BLaER1 treated with 17β-estradiol and CSF1 and Interleukin-3, amounts not matched to agents 10 nM and 100 nM (cell line): ENCODE measurements around the gene PRAC2.

ENCODE experiments used
- H3K27ac ChIP-seq, 11 experiments: shearing (Covaris generic); formaldehyde crosslinking; 2 replicates each; pipeline ENCODE4 v1.8.1; 2022
- H3K27me3 ChIP-seq, 11 experiments: shearing (Covaris generic); formaldehyde crosslinking; 2 replicates each; pipeline ENCODE4 v1.8.1; 2022
- H3K36me3 ChIP-seq, 11 experiments: shearing (Covaris generic); formaldehyde crosslinking; 2 replicates each; pipeline ENCODE4 v1.8.1; 2022
- H3K4me1 ChIP-seq, 10 experiments: shearing (Covaris generic); formaldehyde crosslinking; 2 replicates each; pipeline ENCODE4 v1.8.1; 2022
- H3K4me2 ChIP-seq, 11 experiments: shearing (Covaris generic); formaldehyde crosslinking; 2 replicates each; pipeline ENCODE4 v1.8.1; 2022
- H3K4me3 ChIP-seq, 10 experiments: shearing (Covaris generic); formaldehyde crosslinking; 2 replicates each; pipeline ENCODE4 v1.8.1; 2022
- H3K9ac ChIP-seq, 11 experiments: shearing (Covaris generic); formaldehyde crosslinking; 2 replicates each; pipeline ENCODE4 v1.8.1; 2022
- H3K9me3 ChIP-seq, 11 experiments: shearing (Covaris generic); formaldehyde crosslinking; replicated peaks in 1 of 11; 2 replicates each; pipeline ENCODE4 v1.8.1; 2022
- H4K20me1 ChIP-seq, 11 experiments: shearing (Covaris generic); formaldehyde crosslinking; 2 replicates each; pipeline ENCODE4 v1.8.1; 2022
- Cebpa-rat ChIP-seq, 11 experiments: shearing (Covaris generic); IDR thresholded peaks; 2 replicates each; pipeline ENCODE4 v1.8.1; 2022

The PRAC2 gene

DNA sequence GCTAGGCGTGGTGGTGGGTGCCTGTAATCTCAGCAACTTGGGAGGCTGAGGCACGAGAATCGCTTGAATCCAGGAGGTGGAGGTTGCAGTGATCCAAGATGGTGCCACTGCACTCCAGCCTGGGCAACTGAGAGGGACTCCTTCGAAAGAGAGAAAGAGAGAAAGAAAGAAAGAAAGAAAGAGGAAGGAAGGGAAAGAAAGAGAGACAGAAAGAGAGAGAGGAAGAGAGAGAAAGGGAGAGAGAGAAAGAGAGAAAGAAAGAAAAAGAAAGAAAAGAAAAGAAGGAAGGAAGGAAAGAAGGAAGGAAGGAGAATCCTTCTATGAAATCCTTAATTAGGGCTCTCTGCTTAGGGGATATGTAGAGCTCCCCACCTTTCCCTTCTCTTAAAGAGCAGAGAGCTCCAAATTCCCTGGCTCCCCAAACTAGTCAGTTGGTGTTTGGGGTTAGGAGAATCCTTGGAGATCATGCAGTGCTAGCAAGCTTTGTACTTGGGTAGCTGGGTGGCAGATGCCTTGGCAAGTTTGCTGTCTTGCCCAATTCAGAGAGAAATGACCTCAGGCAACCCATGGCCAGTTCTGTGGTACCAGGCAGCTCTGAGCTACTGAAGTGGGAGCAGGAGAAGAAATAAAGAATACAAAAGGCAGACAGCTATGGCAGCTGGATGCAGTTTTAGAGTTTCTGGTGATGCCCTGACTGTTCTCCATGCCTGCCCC, 14.5 kb downstream of the PRAC2 start:
- no peaks in the 10 kb centered on the region for H3K4me1 ChIP-seq
- peaks cover 0 to 79% (median 62%) of the 10 kb centered on the region in 11 experiments; a peak in 17 of 22 replicates for H4K20me1 ChIP-seq
- peaks cover 100% of the 10 kb centered on the region in 11 experiments for H3K27me3 ChIP-seq
- no peak for TF ChIP-seq Cebpa-rat (IDR thresholded peaks at IDR 0.05)
- H3K4me2 ChIP-seq: no peak overlapping the region
- no peak overlapping the region for H3K9ac ChIP-seq
- no peaks in the 10 kb centered on the region for H3K36me3 ChIP-seq
- peaks cover 0 to 44% (median 18%) of the 10 kb centered on the region in 11 experiments; a peak in 15 of 22 replicates for H3K9me3 ChIP-seq
- no peak overlapping the region for H3K27ac ChIP-seq
- no peak overlapping the region for H3K4me3 ChIP-seq

DNA sequence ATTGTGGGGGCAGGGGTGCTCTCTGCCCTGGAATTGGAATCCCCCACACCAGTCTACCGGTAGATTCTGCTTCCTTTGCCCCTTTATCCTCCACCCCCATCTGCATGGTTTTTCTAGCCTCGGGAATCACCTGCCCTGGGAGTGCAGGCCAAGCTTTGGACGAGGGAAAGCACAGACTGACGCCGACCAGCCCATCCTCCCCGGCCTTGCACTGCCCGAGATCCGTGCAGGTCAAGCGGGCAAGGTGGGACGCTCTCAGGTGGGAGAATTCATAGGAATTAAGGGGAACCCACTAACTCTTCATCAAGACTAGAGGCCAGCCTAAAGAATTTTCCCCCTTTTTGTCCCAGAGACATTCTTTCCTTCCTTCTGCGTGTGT, 15.4 kb downstream of the PRAC2 start:
- Histone ChIP-seq H3K9ac (no peak overlapping the region), H3K4me2 (no peak overlapping the region), H4K20me1 (peaks cover 0 to 79% (median 62%) of the 10 kb centered on the region in 11 experiments; a peak in 17 of 22 replicates)

DNA sequence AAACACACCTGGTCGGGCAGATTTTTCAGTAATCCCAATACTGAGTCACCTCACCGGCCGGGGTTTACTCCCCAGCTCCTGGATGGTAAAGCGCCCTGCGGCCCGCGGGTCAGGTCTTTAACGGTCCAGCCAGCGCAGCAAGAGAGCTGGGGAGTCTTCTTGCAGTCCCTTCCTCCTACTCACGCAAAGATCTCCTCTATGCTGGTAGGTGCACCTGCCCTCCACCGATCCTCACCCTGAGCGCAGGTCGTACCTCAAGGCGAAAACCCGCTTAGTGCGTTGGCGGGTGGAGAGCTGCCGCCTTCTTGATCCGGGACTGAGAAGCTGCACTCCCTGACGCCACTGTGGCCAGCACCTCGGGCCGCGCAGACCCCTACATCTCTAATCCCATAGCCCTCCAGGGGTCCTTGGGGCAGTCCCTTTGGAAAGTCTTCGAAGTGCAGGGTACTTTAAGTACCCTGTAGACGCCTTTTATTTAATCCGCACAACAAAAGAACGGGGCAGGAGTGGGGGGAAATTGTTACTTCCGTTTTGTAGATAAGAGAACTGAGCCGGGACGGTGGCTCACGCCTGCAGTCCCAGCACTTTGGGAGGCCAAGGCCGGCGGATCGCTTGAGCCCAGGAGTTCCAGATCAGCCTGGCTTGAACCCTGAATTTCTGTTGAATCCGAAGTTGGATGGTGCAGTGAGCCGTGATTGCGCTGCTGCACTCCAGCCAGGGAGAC, 16.0 kb downstream of the PRAC2 start:
- H3K9ac ChIP-seq: no peak overlapping the region
- TF ChIP-seq Cebpa-rat (IDR thresholded peaks at IDR 0.05): no peak
- peaks cover 100% of the 10 kb centered on the region in 11 experiments for H3K27me3 ChIP-seq
- H3K27ac ChIP-seq: no peak overlapping the region
- no peak overlapping the region for H3K4me2 ChIP-seq
- no peak overlapping the region for H3K4me3 ChIP-seq
- H4K20me1 ChIP-seq: peaks cover 0 to 79% (median 60%) of the 10 kb centered on the region in 11 experiments; a peak in 17 of 22 replicates
- no peaks in the 10 kb centered on the region for H3K36me3 ChIP-seq
- H3K9me3 ChIP-seq: peaks cover 0 to 44% (median 18%) of the 10 kb centered on the region in 11 experiments; a peak in 15 of 22 replicates
- no peaks in the 10 kb centered on the region for H3K4me1 ChIP-seq

More for the DNA sequence above, 15.4 kb downstream of the PRAC2 start:
- H3K27me3 ChIP-seq: peaks cover 100% of the 10 kb centered on the region in 11 experiments
- no peak overlapping the region for H3K4me3 ChIP-seq
- H3K36me3 ChIP-seq: no peaks in the 10 kb centered on the region
- no peak for TF ChIP-seq Cebpa-rat (IDR thresholded peaks at IDR 0.05)
- H3K9me3 ChIP-seq: peaks cover 0 to 44% (median 18%) of the 10 kb centered on the region in 11 experiments; a peak in 15 of 22 replicates
- H3K4me1 ChIP-seq: no peaks in the 10 kb centered on the region
- no peak overlapping the region for H3K27ac ChIP-seq

DNA sequence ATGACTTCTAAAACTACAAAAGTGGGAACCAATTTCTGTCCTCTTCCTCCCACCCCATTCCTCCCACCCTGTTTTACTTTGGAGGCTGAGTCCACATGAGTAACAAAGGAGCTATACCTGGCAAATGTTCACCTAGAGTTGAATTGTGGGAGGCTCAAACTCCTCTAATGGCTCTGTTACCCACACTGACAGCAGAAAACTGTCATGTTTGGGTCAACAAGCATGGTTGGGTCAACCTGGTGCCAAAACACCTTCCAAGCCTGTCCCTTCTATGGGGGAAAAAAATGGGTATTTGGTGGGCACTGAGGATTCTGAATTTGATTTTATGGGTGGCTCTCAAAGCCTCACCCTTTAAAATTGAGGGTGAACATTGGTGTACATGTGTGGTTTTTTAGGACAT, 17.6 kb downstream of the PRAC2 start:
- H3K27me3 ChIP-seq: peaks cover 100% of the 10 kb centered on the region in 11 experiments
- H3K9me3 ChIP-seq: peaks cover 0 to 44% (median 18%) of the 10 kb centered on the region in 11 experiments; a peak in 15 of 22 replicates
- no peak overlapping the region for H3K9ac ChIP-seq
- H3K4me2 ChIP-seq: no peak overlapping the region
- peaks cover 0 to 77% (median 58%) of the 10 kb centered on the region in 11 experiments; a peak in 17 of 22 replicates for H4K20me1 ChIP-seq
- H3K27ac ChIP-seq: no peak overlapping the region
- no peak for TF ChIP-seq Cebpa-rat (IDR thresholded peaks at IDR 0.05)
- H3K36me3 ChIP-seq: no peaks in the 10 kb centered on the region
- no peak overlapping the region for H3K4me3 ChIP-seq
- peaks cover 0 to 7% (median 0%) of the 10 kb centered on the region in 10 experiments; a peak in 2 of 20 replicates for H3K4me1 ChIP-seq

DNA sequence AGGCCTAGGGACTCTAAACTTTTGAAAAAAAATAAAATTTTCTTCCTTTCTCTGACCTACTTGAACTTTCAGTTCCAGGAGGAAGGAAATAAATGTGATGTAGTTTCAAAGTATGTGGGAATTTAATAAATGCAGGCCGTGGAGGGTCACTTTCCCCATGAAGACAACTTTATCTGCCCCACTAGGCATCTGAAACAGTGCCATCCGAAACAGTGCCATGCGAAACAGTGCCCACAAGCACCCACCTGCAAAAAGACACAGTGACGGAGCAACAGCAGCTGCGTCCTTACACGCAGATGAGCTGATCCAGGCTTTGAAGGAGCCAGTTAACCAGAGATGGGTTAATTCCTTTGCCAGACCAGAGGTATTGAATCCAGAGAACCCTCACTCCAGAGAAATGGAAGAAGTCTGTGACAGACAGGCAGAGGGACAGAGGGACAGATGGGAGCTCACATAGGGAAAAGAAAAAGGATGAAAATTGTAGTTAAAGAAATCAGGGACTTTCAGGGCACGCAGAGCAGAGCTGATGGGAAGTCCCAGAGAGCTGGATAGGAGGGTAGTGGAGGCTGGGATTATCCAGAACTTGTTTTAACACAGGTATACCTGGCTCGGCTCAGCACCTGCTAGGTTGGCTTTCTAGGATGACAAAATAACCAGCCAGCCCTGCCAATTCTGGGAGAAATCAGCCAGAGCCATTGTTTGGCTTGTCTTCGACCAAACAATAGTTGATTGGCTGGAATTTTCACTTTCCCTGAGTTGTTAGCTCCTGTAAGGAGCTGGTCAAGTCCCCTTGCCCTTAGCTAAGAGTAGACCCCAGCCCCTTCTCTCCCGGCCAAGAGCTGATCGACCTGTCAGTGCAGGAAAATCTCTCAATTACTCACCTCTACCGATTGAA, 22.6 kb downstream of the PRAC2 start:
- no peak overlapping the region for H3K27ac ChIP-seq
- no peaks in the 10 kb centered on the region for H3K36me3 ChIP-seq
- H3K4me2 ChIP-seq: no peak overlapping the region
- H3K27me3 ChIP-seq: peaks cover 100% of the 10 kb centered on the region in 11 experiments
- H3K4me1 ChIP-seq: peaks cover 0 to 17% (median 0%) of the 10 kb centered on the region in 10 experiments; a peak in 2 of 20 replicates
- H3K9ac ChIP-seq: no peak overlapping the region
- TF ChIP-seq Cebpa-rat (IDR thresholded peaks at IDR 0.05): no peak
- peaks cover 0 to 17% (median 6%) of the 10 kb centered on the region in 11 experiments; a peak in 6 of 22 replicates for H3K9me3 ChIP-seq
- H4K20me1 ChIP-seq: peaks cover 0 to 89% (median 66%) of the 10 kb centered on the region in 11 experiments; a peak in 19 of 22 replicates
- H3K4me3 ChIP-seq: no peak overlapping the region

DNA sequence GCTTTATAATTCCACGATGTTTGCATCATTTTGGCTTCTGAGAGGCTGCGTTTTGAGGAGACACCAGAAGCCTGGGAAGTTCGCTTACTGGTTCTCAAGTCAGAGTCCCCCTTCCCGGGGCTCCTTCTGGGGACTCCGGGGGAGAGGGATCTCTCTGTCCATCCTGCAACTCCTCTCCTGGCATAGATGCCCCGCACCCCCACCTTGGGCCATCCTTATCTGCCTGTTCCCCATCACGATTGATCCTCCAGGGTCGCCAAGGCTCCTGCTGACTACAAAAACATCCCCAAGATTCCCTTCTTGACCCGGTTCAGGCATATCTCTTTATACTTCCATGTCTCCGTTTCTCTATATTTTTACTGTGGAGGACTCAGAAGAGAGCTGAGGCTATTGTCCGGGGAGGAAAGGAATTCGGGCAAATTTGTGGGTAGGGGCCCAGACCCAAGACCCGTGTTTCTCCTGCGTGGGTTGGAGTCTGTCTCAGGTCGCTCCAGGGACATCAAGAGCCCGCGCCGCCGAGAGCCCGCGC, 24.0 kb downstream of the PRAC2 start:
- H3K4me3 ChIP-seq: no peak overlapping the region
- H3K9me3 ChIP-seq: 0 out of 22 replicates have a peak, but pooled peaks cover 0 to 4% (median 0%) of the 10 kb centered on the region in 11 experiments
- H3K4me1 ChIP-seq: peaks cover 0 to 17% (median 0%) of the 10 kb centered on the region in 10 experiments; a peak in 2 of 20 replicates
- no peak for TF ChIP-seq Cebpa-rat (IDR thresholded peaks at IDR 0.05)
- H3K27me3 ChIP-seq: peaks cover 100% of the 10 kb centered on the region in 11 experiments
- no peak overlapping the region for H3K4me2 ChIP-seq
- no peak overlapping the region for H3K27ac ChIP-seq
- H4K20me1 ChIP-seq: peaks cover 0 to 99% (median 78%) of the 10 kb centered on the region in 11 experiments; a peak in 19 of 22 replicates
- no peaks in the 10 kb centered on the region for H3K36me3 ChIP-seq
- H3K9ac ChIP-seq: no peak overlapping the region

DNA sequence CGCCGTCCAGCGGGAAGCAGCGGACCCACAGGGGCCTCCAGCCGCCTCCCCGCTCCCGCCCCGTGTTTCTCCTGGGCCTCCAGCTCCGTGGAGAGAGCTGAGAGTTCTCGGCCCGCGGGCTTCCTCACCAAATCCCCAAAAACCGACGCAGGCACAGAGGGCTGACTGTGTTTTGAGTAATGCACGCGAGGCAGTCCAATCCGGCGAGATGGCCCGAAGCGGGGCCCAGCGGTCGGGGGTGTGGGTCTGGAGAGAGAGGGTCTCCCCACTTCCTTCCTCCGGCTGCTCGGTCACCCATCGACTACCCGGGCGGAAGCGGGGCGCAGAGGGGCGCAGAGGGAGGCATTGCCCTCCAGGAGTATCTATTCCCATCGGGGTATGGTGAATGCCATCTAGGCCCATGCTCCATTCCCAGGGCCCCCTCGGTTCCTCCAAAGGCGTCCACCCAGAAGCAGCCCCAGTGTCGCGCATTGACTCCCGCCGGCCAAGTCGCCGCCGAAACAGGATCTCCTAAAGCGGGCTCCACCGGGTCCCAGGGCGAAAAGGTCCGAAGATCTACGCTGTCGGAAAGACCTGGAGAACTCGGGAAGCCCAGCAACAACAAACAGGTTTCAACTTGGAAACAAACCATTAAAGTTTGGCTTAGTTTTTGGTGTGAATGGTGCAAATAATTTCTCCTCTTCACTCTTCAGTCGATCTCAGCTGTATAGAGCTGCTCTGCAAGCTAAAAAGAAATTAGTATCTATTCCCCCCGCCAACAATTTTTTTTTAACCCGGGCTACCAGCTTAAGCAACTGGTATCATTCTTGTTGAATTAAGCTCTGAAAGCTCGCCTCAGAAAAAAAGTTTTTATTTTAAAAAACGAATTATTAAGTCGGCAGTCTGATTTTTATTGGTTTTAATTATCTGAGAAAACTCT, 24.7 kb downstream of the PRAC2 start:
- peaks cover 100% of the 10 kb centered on the region in 11 experiments for H3K27me3 ChIP-seq
- 0 out of 22 replicates have a peak, but pooled peaks cover 0 to 4% (median 0%) of the 10 kb centered on the region in 11 experiments for H3K9me3 ChIP-seq
- H3K4me1 ChIP-seq: peaks cover 0 to 17% (median 0%) of the 10 kb centered on the region in 10 experiments; a peak in 2 of 20 replicates
- H4K20me1 ChIP-seq: peaks cover 0 to 99% (median 80%) of the 10 kb centered on the region in 11 experiments; a peak in 19 of 22 replicates
- H3K9ac ChIP-seq: no peak overlapping the region
- no peaks in the 10 kb centered on the region for H3K36me3 ChIP-seq
- H3K4me2 ChIP-seq: no peak overlapping the region
- no peak for TF ChIP-seq Cebpa-rat (IDR thresholded peaks at IDR 0.05)
- no peak overlapping the region for H3K4me3 ChIP-seq
- no peak overlapping the region for H3K27ac ChIP-seq
